HepG2 (cell line): Measurements from ENCODE around the gene DYNC2I2. TPM values are rescaled to one million over a fixed set of nuclear protein-coding genes. Genes with fewer than 3 reads are reported as not detected.

Experiments
- CERS6 ChIP-seq: sonication (generic); formaldehyde crosslinking; IDR thresholded peaks from 2 replicates; pipeline ENCODE4 v1.5.0; 2020; ENCODE audit warnings: missing genetic modification reagents
- ELF1 ChIP-seq: sonication (generic); formaldehyde crosslinking; IDR thresholded peaks from 2 replicates; pipeline ENCODE4 v1.4.0; 2020; ENCODE audit warnings: missing genetic modification reagents
- GLI4 ChIP-seq: sonication (generic); formaldehyde crosslinking; IDR thresholded peaks from 2 replicates; pipeline ENCODE4 v1.5.1; 2020; ENCODE audit warnings: missing genetic modification reagents, mild to moderate bottlenecking, moderate library complexity, borderline replicate concordance
- GMEB1 ChIP-seq: sonication (generic); formaldehyde crosslinking; IDR thresholded peaks from 2 replicates; pipeline ENCODE4 v1.5.1; 2020; ENCODE audit warnings: missing genetic modification reagents, mild to moderate bottlenecking, borderline replicate concordance
- MEIS1 ChIP-seq: sonication (generic); formaldehyde crosslinking; IDR thresholded peaks from 2 replicates; pipeline ENCODE4 v1.9.0; 2021; ENCODE audit warnings: mild to moderate bottlenecking, missing genetic modification reagents, moderate library complexity, borderline replicate concordance
- MIER2 ChIP-seq: IDR thresholded peaks from 2 replicates; pipeline ENCODE4 v1.6.1; 2016; ENCODE audit warnings: missing biosample characterization, missing genetic modification reagents
- NFE2 ChIP-seq: sonication (generic); formaldehyde crosslinking; IDR thresholded peaks from 2 replicates; pipeline ENCODE4 v1.4.0; 2020; ENCODE audit warnings: missing genetic modification reagents
- NFIC ChIP-seq: IDR thresholded peaks from 2 replicates; pipeline ENCODE4 v1.6.1; 2012; ENCODE audit warnings: mild to moderate bottlenecking, low read length, inconsistent platforms
- NR2F1 ChIP-seq, 2 experiments: fragments of 450-650 bp in 1 of 2; formaldehyde crosslinking in 1 of 2; IDR thresholded peaks; 2 replicates each; pipeline versions ENCODE4 v1.5.0 to v1.6.1; 2016 to 2020; ENCODE audit warnings: mild to moderate bottlenecking in 1 of 2, missing compliant biosample characterization in 1 of 2, missing genetic modification reagents in 1 of 2, moderate library complexity in 1 of 2
- POLR2A ChIP-seq, 2 experiments: IDR thresholded peaks; 2 replicates each; pipeline ENCODE4 v1.6.1; 2011; ENCODE audit warnings: low read depth in 2 of 2, low read length in 2 of 2, mild to moderate bottlenecking in 1 of 2, moderate library complexity in 1 of 2; ENCODE audit not compliant: insufficient read depth in 1 of 2
- RBFOX2 ChIP-seq: fragments of 200-400 bp; formaldehyde crosslinking; IDR thresholded peaks from 2 replicates; pipeline ENCODE4 v1.6.1; 2017; ENCODE audit warnings: low read depth, mild to moderate bottlenecking, low read length
- SMARCC2 ChIP-seq: fragments of 450-650 bp; IDR thresholded peaks from 2 replicates; pipeline ENCODE4 v1.6.1; 2017; ENCODE audit warnings: antibody characterized with exemption, mild to moderate bottlenecking
- TRIM24 ChIP-seq: sonication (generic); formaldehyde crosslinking; IDR thresholded peaks from 2 replicates; pipeline ENCODE4 v1.8.0; 2022; ENCODE audit warnings: mild to moderate bottlenecking, missing genetic modification reagents
- ZBED4 ChIP-seq: sonication (generic); formaldehyde crosslinking; IDR thresholded peaks from 2 replicates; pipeline ENCODE4 v1.4.0; 2020; ENCODE audit warnings: missing genetic modification reagents, borderline replicate concordance
- ZFP41 ChIP-seq: sonication (generic); formaldehyde crosslinking; IDR thresholded peaks from 2 replicates; pipeline ENCODE4 v1.4.0; 2020; ENCODE audit warnings: mild to moderate bottlenecking, missing genetic modification reagents, borderline replicate concordance
- ZNF256 ChIP-seq: sonication (generic); formaldehyde crosslinking; conservative IDR thresholded peaks from 2 replicates; pipeline ENCODE4 v1.4.0; 2020; ENCODE audit warnings: missing genetic modification reagents
- ZNF451 ChIP-seq: sonication (generic); formaldehyde crosslinking; IDR thresholded peaks from 2 replicates; pipeline ENCODE4 v1.5.0; 2020; ENCODE audit warnings: mild to moderate bottlenecking, missing genetic modification reagents
- ZNF496 ChIP-seq: sonication (generic); formaldehyde crosslinking; IDR thresholded peaks from 2 replicates; pipeline ENCODE4 v1.8.1; 2023; ENCODE audit warnings: mild to moderate bottlenecking, moderate library complexity, missing genetic modification reagents; ENCODE audit not compliant: insufficient replicate concordance
- ZNF513 ChIP-seq: sonication (generic); formaldehyde crosslinking; conservative IDR thresholded peaks from 2 replicates; pipeline ENCODE4 v1.5.0; 2020; ENCODE audit warnings: missing genetic modification reagents
- ZNF589 ChIP-seq: sonication (generic); formaldehyde crosslinking; conservative IDR thresholded peaks from 2 replicates; pipeline ENCODE4 v1.8.0; 2022; ENCODE audit warnings: mild to moderate bottlenecking, moderate library complexity, missing genetic modification reagents
- ZNF660 ChIP-seq: sonication (generic); formaldehyde crosslinking; IDR thresholded peaks from 2 replicates; pipeline ENCODE4 v1.5.1; 2020; ENCODE audit warnings: mild to moderate bottlenecking, low read depth, missing genetic modification reagents, borderline replicate concordance
- ZNF816 ChIP-seq: sonication (generic); formaldehyde crosslinking; IDR thresholded peaks from 2 replicates; pipeline ENCODE4 v1.8.0; 2022; ENCODE audit warnings: missing genetic modification reagents, mild to moderate bottlenecking, borderline replicate concordance
- polyA plus RNA-seq, 8 experiments: library from polyadenylated mRNA; depleted of rRNA in 3 of 8; stranded (reverse) in 7 of 8; unstranded in 1 of 8; fragments of >200 nt; fragmentation: Illumina TruSeq in 4 of 8; extraction: Trizol in 4 of 8; gene quantifications; 2 replicates each; pipeline versions ENCODE4 v1.2.1 to v1.2.3, GENCODE V29; 2011 to 2016; ENCODE audit warnings: low read depth in 4 of 8, missing spikeins in 1 of 8, mixed read lengths in 1 of 8; ENCODE audit not compliant: insufficient read depth in 1 of 8
- total RNA-seq, 5 experiments: library from RNA; depleted of rRNA; stranded (reverse); fragments of >200 nt; fragmentation: Illumina TruSeq; extraction: Trizol; gene quantifications; 2 replicates each; pipeline ENCODE4 v1.2.3, GENCODE V29; 2016; ENCODE audit warnings: low read depth in 1 of 5

Gene DYNC2I2
- total and polyA plus RNA-seq, 2 of the 13 experiments (the other 11 are each of a cell fraction or from before 2014, with no cell fraction given): 13.7 to 40.2 TPM

GRCh38 chr9:128635266-128636023 lies 21.2 kb downstream of the DYNC2I2 start (continued):
- TF ChIP-seq ZFP41 (no peak), SMARCC2 (no peak), ZNF589 (CRISPR knock-in tag) (no peak), ZBED4 (CRISPR knock-in tag) (no peak), ZNF660 (CRISPR knock-in tag) (no peak), ZNF496 (CRISPR knock-in tag) (no peak), TRIM24 (no peak), NR2F1 (CRISPR knock-in tag; IDR thresholded peaks at IDR 0.05) (peak in 1 of 2 experiments; percentile 17; a peak in 1 of 4 replicates), MIER2 (CRISPR knock-in tag) (no peak), RBFOX2 (peak; percentile 58; the same call in 1 of the 2 replicates), NFE2 (CRISPR knock-in tag) (no peak), CERS6 (CRISPR knock-in tag) (no peak), ZNF451 (CRISPR knock-in tag) (0 out of 2 replicates have a peak, but pooled peaks have one; percentile 34), MEIS1 (CRISPR knock-in tag) (no peak; the same call in 1 of the 2 replicates), ZNF256 (CRISPR knock-in tag) (no peak), GMEB1 (CRISPR knock-in tag) (no peak), ELF1 (CRISPR knock-in tag) (0 out of 2 replicates have a peak, but pooled peaks have one; percentile 11), GLI4 (CRISPR knock-in tag) (no peak), ZNF816 (CRISPR knock-in tag) (no peak), POLR2A (IDR thresholded peaks at IDR 0.05; ENCODE audit: insufficient read depth in 1 of 2, low read depth in 2 of 2, low read length in 2 of 2) (peak; percentile 30 to 42; a peak in 1 of 4 replicates), ZNF513 (no peak), NFIC (no peak)
